Measurements from ENCODE around the gene NF2.

Gene NF2

GRCh38 chr22:29630987-29631386, 27.6 kb downstream of the NF2 start:
- no peak for DNase-seq

- no peak for DNase-seq
These were observed 28.3 kb downstream of the NF2 start for GRCh38 chr22:29631725-29632124.

DNA sequence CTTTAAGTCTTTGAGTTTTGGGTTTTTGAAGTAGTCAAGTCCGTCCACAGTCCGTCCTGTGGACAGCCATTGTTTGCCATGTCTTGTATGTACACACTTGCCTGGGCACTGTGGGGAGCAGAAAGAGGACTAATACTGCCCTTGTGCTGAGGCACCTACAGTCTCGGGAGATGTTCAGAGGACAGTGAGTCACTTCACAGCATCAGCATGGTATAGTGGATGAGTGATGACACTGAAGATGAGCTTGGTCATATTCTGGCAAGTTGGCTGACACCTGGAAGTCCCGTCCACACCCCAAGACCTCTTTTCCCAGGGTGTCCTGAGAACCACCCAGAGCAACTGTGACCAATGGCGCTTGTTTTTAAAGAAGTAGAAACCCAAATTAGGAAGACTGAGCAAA, 29.2 kb downstream of the NF2 start:
- no peak for DNase-seq

DNA sequence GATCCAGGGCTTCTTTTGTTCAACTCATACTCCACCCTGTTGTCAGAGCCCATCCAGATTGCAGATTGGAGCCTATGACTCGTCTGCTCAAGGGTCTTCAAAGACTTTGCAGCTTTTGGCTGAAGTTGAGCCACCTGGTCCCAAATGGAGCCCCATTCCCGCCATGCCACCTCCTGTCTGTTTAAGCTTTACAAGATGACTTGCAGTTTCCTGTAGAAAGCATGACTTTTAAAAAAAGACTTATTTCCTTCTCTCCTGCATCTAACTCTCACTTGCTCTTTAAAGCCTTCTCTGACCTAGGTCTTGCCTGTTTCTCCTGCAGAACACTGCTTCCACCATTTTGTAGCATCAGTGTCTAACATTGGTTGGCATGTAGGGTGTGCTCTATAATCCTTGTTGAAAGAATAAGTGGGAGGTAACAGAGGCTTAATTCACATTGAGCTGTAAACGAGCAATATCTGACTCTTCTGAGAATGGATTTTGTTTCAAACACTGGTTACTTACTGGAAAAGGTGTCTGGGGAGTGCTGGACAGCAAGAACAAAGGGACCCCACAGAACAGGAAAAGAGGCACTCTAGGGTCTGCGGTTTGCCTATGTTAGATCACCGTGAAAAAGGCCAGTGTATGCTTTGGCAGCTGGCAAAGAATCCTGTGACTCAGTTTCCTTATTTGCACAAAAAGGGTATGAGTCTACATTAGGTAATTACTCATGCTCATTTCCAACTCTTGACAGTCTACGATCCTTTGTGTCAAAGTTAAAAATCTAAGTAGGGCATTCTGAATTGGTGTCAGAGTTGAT, 30.3 kb downstream of the NF2 start:
- no peak for DNase-seq

- no peak for DNase-seq
These were observed 31.4 kb downstream of the NF2 start for GRCh38 chr22:29634847-29635246.

- peak in 3 of 51 donors; percentile 3 to 46 (median 10) for DNase-seq
These were observed 32.4 kb downstream of the NF2 start for GRCh38 chr22:29635734-29636357.

DNA sequence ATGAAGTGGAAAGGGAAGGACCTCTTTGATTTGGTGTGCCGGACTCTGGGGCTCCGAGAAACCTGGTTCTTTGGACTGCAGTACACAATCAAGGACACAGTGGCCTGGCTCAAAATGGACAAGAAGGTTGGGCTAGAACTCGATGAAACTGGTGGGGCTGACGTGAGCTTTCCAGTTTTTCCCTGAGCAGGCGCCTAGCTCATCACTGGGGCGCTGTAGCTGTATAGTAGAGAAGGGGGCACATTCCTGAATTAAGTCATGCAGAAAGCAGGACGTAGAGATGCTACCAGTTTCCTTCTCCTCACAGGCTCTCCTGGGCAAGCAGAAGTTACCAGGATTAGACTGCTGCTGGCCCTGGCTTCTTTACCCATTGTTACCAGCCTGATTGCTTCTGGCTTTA, 33.3 kb downstream of the NF2 start:
- DNase-seq = no peak

DNA sequence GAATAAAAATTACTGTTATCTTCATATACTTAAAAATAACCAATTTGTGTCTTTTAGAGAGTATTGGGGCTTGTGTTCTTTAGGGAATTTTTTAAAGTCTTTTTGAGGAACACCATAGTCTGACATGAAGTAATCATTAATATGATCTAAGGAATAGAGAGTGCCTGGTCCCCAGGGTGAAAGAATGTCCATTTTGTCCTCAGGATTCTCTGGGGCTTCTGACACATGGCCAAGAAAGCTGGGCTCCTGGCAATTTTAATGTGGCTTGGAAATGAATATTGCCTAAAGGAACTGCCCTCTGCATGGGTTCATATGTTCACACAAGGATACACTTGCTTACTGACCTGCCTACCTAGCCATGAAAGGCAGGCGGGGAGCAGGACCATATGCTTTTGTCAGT, 33.7 kb downstream of the NF2 start:
- DNase-seq = no peak

- DNase-seq = no peak
These were observed 35.2 kb downstream of the NF2 start for GRCh38 chr22:29638678-29639077.

DNA sequence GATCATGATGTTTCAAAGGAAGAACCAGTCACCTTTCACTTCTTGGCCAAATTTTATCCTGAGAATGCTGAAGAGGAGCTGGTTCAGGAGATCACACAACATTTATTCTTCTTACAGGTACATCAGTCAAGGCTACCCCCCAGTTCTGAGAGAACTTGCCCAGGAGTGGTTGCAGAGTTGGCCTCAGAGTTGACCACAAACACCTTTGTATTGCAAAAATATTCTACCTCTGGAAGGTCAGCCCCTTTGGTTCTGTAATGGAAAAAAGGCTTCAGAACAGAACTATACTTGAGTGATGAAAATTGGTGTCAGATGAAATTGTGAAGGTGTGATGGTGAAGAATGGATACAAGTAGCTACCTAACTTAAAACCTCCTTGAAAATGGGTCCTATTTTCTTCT, 35.7 kb downstream of the NF2 start:
- DNase-seq = no peak

GRCh38 chr22:29641042-29641699, 37.7 kb downstream of the NF2 start:
- no peak for DNase-seq

GRCh38 chr22:29641700-29642330, 38.4 kb downstream of the NF2 start:
- DNase-seq = no peak

- no peak for DNase-seq
These were observed 39.3 kb downstream of the NF2 start for GRCh38 chr22:29642694-29643093.

DNA sequence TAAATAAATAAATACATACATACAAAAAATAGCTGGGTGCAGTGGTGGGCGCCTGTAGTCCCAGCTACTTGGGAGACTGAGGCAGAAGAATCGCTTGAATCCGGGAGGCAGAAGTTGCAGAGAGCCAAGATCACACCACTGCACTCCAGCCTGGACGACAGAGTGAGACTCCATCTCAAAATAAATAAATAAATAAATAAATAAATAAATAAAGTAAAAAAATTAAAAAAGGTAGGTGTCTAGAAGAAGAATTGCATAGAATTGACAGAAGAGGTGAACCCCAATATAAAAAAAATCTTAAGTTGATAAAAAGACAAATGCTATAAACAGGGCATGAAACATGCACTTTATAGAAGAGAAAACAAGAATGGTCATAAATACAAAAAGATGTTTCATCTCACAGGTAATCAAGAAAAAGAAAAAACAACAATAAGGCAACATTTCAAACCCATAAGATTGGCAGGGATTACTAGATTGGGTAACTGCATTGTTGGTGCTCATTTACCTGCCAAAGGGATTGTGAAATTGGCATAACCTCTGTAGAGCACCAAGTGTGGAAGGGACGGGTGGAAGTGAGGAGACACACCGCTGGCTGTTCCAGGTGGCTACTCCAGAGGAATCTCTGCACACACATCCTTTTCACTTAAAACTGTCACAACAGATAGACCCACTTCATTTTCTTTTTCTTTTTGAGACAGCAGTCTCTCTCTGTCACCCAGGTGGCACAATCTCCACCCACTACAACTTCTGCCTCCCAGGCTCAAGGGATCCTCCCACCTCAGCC, 44.7 kb downstream of the NF2 start:
- no peak for DNase-seq

GRCh38 chr22:29650370-29650769, 46.9 kb downstream of the NF2 start:
- DNase-seq = no peak

GRCh38 chr22:29651652-29652051, 48.2 kb downstream of the NF2 start:
- DNase-seq = no peak

DNA sequence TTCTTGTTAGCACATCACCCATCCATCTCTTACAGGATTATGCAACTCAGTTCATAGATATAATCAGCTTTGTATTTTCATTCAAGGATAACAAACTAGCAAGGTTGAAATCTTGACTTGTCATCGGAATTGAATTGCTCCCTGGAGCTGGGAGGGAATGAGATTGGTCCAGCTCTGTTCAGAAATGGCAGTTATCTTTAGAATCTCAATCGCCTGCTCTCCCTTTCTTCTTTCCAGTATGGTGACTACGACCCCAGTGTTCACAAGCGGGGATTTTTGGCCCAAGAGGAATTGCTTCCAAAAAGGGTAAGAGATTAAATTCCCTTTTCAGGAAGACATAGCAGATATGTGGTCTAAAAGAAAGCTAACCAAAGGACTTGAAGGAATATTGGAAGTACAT, 51.0 kb downstream of the NF2 start:
- DNase-seq = no peak

GRCh38 chr22:29654882-29655281, 51.4 kb downstream of the NF2 start:
- no peak for DNase-seq

DNA sequence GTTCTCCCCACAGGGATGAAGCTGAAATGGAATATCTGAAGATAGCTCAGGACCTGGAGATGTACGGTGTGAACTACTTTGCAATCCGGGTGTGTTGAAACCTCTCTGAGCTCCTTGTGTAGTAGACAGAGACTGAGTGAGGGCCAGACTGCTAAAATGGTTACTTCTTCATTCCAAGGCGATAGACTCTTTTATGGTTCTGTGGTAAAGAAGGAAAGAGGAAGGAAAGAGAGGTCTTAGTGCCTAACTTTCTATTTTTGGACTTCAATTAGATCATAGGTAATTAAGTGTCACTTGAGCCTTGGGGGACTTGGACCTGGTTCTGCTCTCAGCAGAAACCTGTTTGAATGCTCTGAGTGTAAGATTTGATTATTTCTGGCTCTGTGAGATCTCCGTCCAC, 54.7 kb downstream of the NF2 start:
- no peak for DNase-seq

GRCh38 chr22:29660021-29660420, 56.6 kb downstream of the NF2 start:
- no peak for DNase-seq

DNA sequence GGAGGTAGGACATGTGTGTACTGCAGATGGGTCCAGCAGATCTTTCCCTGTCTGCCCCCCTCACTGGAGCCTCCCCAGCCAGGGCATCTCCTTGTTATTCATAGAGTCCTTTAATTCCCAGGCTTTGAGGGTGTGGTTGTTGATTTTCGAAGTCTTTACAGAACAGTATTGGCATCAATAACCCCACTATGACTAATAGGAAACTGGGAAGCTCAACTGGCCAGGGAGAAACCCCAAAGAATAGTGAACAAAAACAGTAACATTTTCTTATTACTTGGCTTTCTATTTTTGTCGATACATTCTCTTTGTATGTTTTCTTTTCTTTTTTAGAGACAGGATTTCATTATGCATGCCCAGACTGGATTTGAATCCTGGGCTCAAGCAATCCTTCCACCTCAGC, 57.9 kb downstream of the NF2 start:
- no peak for DNase-seq

All from hypothalamus (tissue), 51 donors.